Liver (tissue), 9 donors: ENCODE measurements around the gene UMODL1. TPM values are rescaled to one million over a fixed set of nuclear protein-coding genes. Genes with fewer than 3 reads are reported as not detected.
A peak's percentile ranks its signal among the peaks of the same experiment; 100 is the strongest.

Source experiments
- DNase-seq: peaks from one replicate; pipeline ENCODE4 v3.0.0-alpha.2; 2017; ENCODE audit warnings: low spot score
- H3K27ac ChIP-seq, 2 donors: one replicate each; pipeline ENCODE4 v1.7.0; 2013; ENCODE audit warnings: inconsistent platforms in 2 of 2, low read length in 2 of 2, control low read depth in 1 of 2, low read depth in 1 of 2, mild to moderate bottlenecking in 1 of 2
- H3K27me3 ChIP-seq, 4 donors: one replicate each; pipeline versions ENCODE4 v1.6.1 to v1.7.0; 2013; ENCODE audit warnings: low read length in 3 of 4, inconsistent platforms in 1 of 4, mild to moderate bottlenecking in 1 of 4, moderate library complexity in 1 of 4; ENCODE audit not compliant: control insufficient read depth in 4 of 4, insufficient read depth in 4 of 4
- H3K36me3 ChIP-seq, 4 donors: one replicate each; pipeline versions ENCODE4 v1.6.1 to v1.7.0; 2013; ENCODE audit warnings: low read length in 3 of 4, mild to moderate bottlenecking in 3 of 4, low read depth in 1 of 4, moderate library complexity in 1 of 4; ENCODE audit not compliant: control insufficient read depth in 4 of 4, insufficient read depth in 3 of 4
- H3K4me1 ChIP-seq, 4 donors: one replicate each; pipeline versions ENCODE4 v1.6.1 to v1.7.0; 2013; ENCODE audit warnings: low read length in 3 of 4, mild to moderate bottlenecking in 3 of 4, moderate library complexity in 1 of 4; ENCODE audit not compliant: control insufficient read depth in 4 of 4, insufficient read depth in 4 of 4
- H3K4me3 ChIP-seq, 3 donors: one replicate each; pipeline versions ENCODE4 v1.6.1 to v1.7.0; 2013; ENCODE audit warnings: low read length in 3 of 3, control low read depth in 1 of 3, low read depth in 1 of 3, mild to moderate bottlenecking in 1 of 3
- H3K9ac ChIP-seq, 2 donors: one replicate each; pipeline ENCODE4 v1.7.0; 2013; ENCODE audit warnings: low read length in 2 of 2, mild to moderate bottlenecking in 2 of 2, moderate library complexity in 2 of 2, control low read depth in 1 of 2, low read depth in 1 of 2
- H3K9me3 ChIP-seq, 4 donors: one replicate each; pipeline versions ENCODE4 v1.6.1 to v1.7.0; 2013; ENCODE audit warnings: low read length in 3 of 4; ENCODE audit not compliant: control insufficient read depth in 4 of 4
- FOXA1 ChIP-seq: IDR thresholded peaks from 2 replicates; pipeline ENCODE4 v1.6.1; 2016; ENCODE audit warnings: antibody characterized with exemption
- HNF4A ChIP-seq, 2 donors: conservative IDR thresholded peaks; 2 replicates each; pipeline ENCODE4 v1.6.1; 2016; ENCODE audit warnings: antibody characterized with exemption in 2 of 2, mild to moderate bottlenecking in 2 of 2
- HNF4G ChIP-seq: IDR thresholded peaks from 2 replicates; pipeline ENCODE4 v1.6.1; 2016; ENCODE audit warnings: antibody characterized with exemption
- NR2F2 ChIP-seq: IDR thresholded peaks from 2 replicates; pipeline ENCODE4 v1.6.1; 2016; ENCODE audit warnings: antibody characterized with exemption
- REST ChIP-seq: IDR thresholded peaks from 2 replicates; pipeline ENCODE4 v1.6.1; 2016; ENCODE audit warnings: antibody characterized with exemption, mild to moderate bottlenecking
- RXRA ChIP-seq, 2 donors: IDR thresholded peaks; 2 replicates each; pipeline ENCODE4 v1.6.1; 2017 to 2018; ENCODE audit warnings: antibody characterized with exemption in 2 of 2, mild to moderate bottlenecking in 1 of 2
- SP1 ChIP-seq: IDR thresholded peaks from 2 replicates; pipeline ENCODE4 v1.6.1; 2018; ENCODE audit warnings: antibody characterized with exemption, mild to moderate bottlenecking
- TAF1 ChIP-seq: conservative IDR thresholded peaks from 2 replicates; pipeline ENCODE4 v1.6.1; 2016; ENCODE audit warnings: antibody characterized with exemption, mild to moderate bottlenecking
- WGBS: extraction: QIAGEN DNeasy Blood & Tissue Kit; methylation state at CpG from one replicate; pipeline ENCODE4 v1.1.7; 2013; 5-methylcytosine and 5-hydroxymethylcytosine counted together
- polyA plus RNA-seq, 2 donors: library from polyadenylated mRNA; stranded (reverse) in 1 of 2; unstranded in 1 of 2; fragments of 200-250 nt in 1 of 2; fragments of >200 nt in 1 of 2; fragmentation: Nextera tagmentation in 1 of 2; extraction: Ambion mirVana in 1 of 2; gene quantifications; one replicate each; pipeline versions ENCODE4 v1.2.1 to v1.2.3, GENCODE V29; 2013 to 2015
- total RNA-seq, 2 donors: library from RNA; depleted of rRNA; stranded (reverse); fragments of >200 nt; gene quantifications; one replicate each; pipeline ENCODE4 v1.2.3, GENCODE V29; 2014
- TF ChIP-seq, protein P1 (sequence below): IDR thresholded peaks from 2 replicates; pipeline ENCODE4 v1.6.1; 2016; ENCODE audit warnings: antibody characterized with exemption
- TF ChIP-seq, protein P2 (sequence below): IDR thresholded peaks from 2 replicates; pipeline ENCODE4 v1.6.1; 2016; ENCODE audit warnings: antibody characterized with exemption
- donor health status: healthy.
- donor health status: healthy.
- donor health status: healthy.
- donor health status: healthy.
- donor health status: healthy.

The UMODL1 gene
- total and polyA plus RNA-seq, 4 donors: 0.08 to 0.14 (median 0.08) TPM; not detected in 1

DNA sequence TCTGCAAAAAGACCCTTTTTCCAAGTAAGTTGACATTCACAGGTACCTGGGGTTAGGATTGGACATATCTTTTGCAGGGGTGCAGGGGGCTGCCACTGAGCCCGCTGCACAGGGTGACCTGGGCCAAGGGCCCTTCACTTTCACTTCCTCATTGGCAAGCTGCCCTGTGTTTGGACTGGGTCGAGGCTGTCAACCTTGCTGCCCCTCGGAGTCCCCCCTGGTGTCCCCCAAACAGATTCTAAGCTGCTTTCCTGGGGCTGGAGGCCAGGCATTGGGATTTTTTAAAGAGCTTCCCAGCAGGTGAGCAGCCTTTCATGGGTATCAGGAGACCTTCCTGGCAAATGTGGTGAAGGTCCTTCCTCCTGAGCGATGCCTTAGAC is 7.9 kb upstream of the UMODL1 start:
- Histone ChIP-seq H3K27me3 (peaks cover 0 to 8% (median 0%) of the 10 kb centered on the region in 4 donors), H3K9ac (no peak overlapping the region), H3K9me3 (no peaks in the 10 kb centered on the region), H3K4me3 (no peak overlapping the region), H3K27ac (peak overlapping the region in 1 of 2 donors; percentile 29), H3K4me1 (peaks cover 10 to 25% (median 18%) of the 10 kb centered on the region in 4 donors), H3K36me3 (no peaks in the 10 kb centered on the region)
- TF ChIP-seq HNF4G (no peak), TAF1 (no peak), FOXA1 (no peak)
- no peak for DNase-seq
- WGBS: 28% methylated on average over 4 of the region's 4 CpGs

DNA sequence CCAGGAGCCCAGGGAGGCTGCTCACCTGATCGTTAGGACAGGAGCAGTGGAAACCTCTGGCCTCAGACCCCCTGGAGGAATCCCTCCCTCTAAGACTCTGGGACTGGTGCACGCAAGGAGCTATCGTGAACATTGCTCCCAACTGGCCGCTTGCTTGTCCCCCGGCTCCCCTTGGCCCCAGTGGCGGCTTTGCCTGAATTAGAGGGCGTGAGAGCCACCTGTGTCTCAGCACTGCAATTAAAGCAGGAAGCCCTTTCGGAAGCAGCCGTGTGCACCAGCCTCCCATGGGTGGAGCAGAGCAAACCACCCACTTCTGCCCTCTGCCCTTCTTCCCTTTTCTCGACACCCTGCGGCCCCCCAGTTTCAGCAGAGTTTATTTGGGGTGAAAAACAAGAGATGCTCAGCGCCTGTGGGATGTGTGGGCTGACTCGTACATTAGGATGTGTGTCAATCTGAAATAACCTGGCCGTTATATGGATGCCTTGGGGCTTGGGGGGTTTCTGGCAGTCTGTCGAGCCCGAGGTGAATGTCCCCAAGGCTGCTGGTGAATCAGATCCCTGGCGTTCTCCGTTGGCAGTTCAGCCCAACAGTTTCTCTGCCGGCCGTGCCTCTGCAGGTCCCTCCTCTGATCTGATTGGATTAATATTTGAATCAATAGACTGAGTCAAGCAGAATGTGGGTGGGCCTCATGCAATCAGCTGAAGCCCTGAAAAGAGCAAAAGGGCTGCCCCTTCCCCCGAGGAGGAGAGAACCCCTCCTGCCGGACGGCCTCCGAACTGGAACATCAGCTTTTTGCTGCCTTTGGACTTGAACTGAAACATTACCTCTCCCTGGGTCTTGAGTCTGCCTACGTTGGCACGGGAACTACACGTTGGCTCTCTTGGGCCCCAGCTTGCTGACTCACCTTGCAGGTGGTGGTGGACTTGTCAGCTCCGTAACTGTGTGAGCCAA is 7.3 kb upstream of the UMODL1 start:
- WGBS: 58% methylated on average over 28 of the region's 28 CpGs
- Histone ChIP-seq H3K27ac (peak overlapping the region in 1 of 2 donors; percentile 29), H3K36me3 (no peaks in the 10 kb centered on the region), H3K9me3 (no peaks in the 10 kb centered on the region), H3K9ac (no peak overlapping the region), H3K27me3 (peaks cover 0 to 8% (median 0%) of the 10 kb centered on the region in 4 donors), H3K4me1 (peaks cover 8 to 19% (median 13%) of the 10 kb centered on the region in 4 donors), H3K4me3 (no peak overlapping the region)
- TF ChIP-seq HNF4A (conservative IDR thresholded peaks at IDR 0.05): no peak
- no peak for TF ChIP-seq REST
- TF ChIP-seq HNF4G: no peak
- TF ChIP-seq, protein P1, sequence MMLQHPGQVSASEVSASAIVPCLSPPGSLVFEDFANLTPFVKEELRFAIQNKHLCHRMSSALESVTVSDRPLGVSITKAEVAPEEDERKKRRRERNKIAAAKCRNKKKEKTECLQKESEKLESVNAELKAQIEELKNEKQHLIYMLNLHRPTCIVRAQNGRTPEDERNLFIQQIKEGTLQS: no peak
- no peak for TF ChIP-seq SP1
- no peak for TF ChIP-seq NR2F2
- TF ChIP-seq, protein P2, sequence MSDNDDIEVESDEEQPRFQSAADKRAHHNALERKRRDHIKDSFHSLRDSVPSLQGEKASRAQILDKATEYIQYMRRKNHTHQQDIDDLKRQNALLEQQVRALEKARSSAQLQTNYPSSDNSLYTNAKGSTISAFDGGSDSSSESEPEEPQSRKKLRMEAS: no peak
- peak in 1 of 2 donors; percentile 7 for TF ChIP-seq RXRA (IDR thresholded peaks at IDR 0.05)
- DNase-seq: no peak

- Histone ChIP-seq H3K36me3 (no peaks in the 10 kb centered on the region), H3K4me3 (no peak overlapping the region), H3K9ac (no peak overlapping the region), H3K9me3 (no peaks in the 10 kb centered on the region), H3K27me3 (peaks cover 0 to 8% (median 0%) of the 10 kb centered on the region in 4 donors), H3K27ac (no peak overlapping the region), H3K4me1 (peaks cover 2 to 11% (median 7%) of the 10 kb centered on the region in 4 donors)
- no peak for TF ChIP-seq HNF4G
- no peak for TF ChIP-seq REST
- TF ChIP-seq TAF1: no peak
- no peak for TF ChIP-seq FOXA1
- 78% methylated on average over 4 of the region's 4 CpGs for WGBS
- DNase-seq: no peak
These were observed 4.6 kb upstream of the UMODL1 start for GRCh38 chr21:42066521-42066920.
